ENCODE measurements around the gene SDCBP2.

Gene SDCBP2

DNA sequence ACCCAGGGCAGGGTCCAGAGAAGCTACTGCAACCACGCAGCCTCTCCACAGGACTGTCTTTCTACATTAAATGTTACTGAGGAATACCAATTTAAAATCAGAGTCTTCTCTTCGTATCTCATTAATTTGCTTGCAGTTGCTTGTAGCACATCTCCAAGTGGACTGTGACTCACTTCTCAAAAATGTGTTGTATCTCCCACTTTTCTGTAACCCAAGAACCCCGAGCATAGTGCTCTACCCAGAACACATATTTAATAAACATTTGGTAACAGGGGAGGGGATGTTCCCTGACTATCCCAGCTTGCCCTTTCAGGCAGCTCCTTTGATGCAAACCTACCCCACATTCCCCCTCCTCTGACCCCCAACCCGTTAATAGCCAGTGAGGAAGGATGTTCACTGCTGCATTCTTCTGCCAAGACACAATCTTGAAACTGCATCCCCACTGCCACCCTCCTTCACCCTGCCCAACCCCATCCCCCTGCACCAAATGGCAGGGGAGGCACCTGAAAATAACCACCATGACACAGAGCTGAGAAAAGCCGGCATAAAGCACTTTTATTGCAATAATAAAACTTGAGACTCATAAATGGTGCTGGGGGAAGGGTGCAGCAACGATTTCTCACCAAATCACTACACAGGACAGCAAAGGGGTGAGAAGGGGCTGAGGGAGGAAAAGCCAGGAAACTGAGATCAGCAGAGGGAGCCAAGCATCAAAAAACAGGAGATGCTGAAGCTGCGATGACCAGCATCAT is 39.7 kb upstream of the SDCBP2 start:
- TF ChIP-seq FOXP2 (optimal IDR thresholded peaks at IDR 0.05; ENCODE audit: borderline replicate concordance, extremely low read depth, extremely low read length, insufficient read depth), result no peak
- TF ChIP-seq SIN3A (IDR thresholded peaks at IDR 0.05; ENCODE audit: borderline replicate concordance, insufficient read depth, low read length), result no peak
- no peak for TF ChIP-seq TAF1 (IDR thresholded peaks at IDR 0.05; ENCODE audit: borderline replicate concordance, insufficient read depth, low read length)
- TF ChIP-seq REST (IDR thresholded peaks at IDR 0.05; ENCODE audit: insufficient read depth in 1 of 2, low read depth in 2 of 2, low read length in 2 of 2), result no peak
- TF ChIP-seq POLR2AphosphoS5 (IDR thresholded peaks at IDR 0.05; ENCODE audit: low read depth, low read length), result no peak

- TF ChIP-seq POLR2AphosphoS5 (IDR thresholded peaks at IDR 0.05; ENCODE audit: low read depth, low read length) (peak; percentile 48; the same call in 1 of the 2 replicates), TAF1 (IDR thresholded peaks at IDR 0.05; ENCODE audit: borderline replicate concordance, insufficient read depth, low read length) (no peak)
Observed at GRCh38 chr20:1367479-1367878, 38.5 kb upstream of the SDCBP2 start.

- no peak for TF ChIP-seq TAF1 (IDR thresholded peaks at IDR 0.05; ENCODE audit: borderline replicate concordance, insufficient read depth, low read length)
- no peak for TF ChIP-seq FOXP2 (optimal IDR thresholded peaks at IDR 0.05; ENCODE audit: borderline replicate concordance, extremely low read depth, extremely low read length, insufficient read depth)
Observed at GRCh38 chr20:1364106-1364505, 35.2 kb upstream of the SDCBP2 start.

DNA sequence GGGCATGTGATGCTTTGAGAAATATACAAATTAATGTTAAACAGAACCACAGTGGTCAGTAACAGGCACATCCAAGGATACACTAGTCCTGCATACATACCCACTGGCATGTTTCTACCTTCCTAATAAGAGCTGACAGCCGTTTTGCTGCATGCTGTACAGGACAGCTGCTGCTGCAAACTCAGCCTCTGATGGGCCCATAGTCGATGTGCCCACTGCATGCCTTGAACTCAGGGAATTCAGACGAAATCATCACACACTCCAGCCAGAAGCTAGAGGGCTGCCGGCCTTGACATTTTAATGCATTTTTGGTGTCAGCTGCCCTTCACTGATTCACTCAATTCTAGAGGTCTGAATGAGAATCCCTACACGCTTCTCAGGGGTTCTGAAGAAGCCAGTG is 34.6 kb upstream of the SDCBP2 start:
- no peak for TF ChIP-seq POLR2AphosphoS5 (IDR thresholded peaks at IDR 0.05; ENCODE audit: low read depth, low read length)
- no peak for TF ChIP-seq REST (IDR thresholded peaks at IDR 0.05; ENCODE audit: insufficient read depth in 1 of 2, low read depth in 2 of 2, low read length in 2 of 2)
- no peak for TF ChIP-seq SIN3A (IDR thresholded peaks at IDR 0.05; ENCODE audit: borderline replicate concordance, insufficient read depth, low read length)
- TF ChIP-seq TAF1 (IDR thresholded peaks at IDR 0.05; ENCODE audit: borderline replicate concordance, insufficient read depth, low read length), result no peak
- TF ChIP-seq FOXP2 (optimal IDR thresholded peaks at IDR 0.05; ENCODE audit: borderline replicate concordance, extremely low read depth, extremely low read length, insufficient read depth), result no peak

DNA sequence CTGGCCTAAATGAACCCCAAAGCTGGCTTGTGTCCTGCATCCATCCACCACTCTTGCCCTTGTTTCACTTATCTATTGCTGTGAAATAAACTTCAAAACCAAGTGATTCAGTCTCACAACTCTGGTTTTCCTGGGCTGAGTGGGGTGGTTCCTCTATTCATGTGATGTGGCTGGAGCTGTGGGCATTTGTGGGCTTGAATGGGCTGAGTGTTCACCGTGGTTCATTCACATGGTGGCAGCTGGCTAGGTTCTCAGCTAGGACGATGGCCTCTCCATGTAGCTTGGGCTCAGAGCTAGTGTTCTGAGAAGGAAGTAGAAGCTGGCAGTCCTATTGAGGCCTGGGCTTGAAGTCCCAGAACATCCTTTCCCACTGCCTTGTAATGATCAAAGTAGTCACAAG is 33.5 kb upstream of the SDCBP2 start:
- TF ChIP-seq POLR2AphosphoS5 (IDR thresholded peaks at IDR 0.05; ENCODE audit: low read depth, low read length), result no peak
- TF ChIP-seq TAF1 (IDR thresholded peaks at IDR 0.05; ENCODE audit: borderline replicate concordance, insufficient read depth, low read length), result no peak
- no peak for TF ChIP-seq FOXP2 (optimal IDR thresholded peaks at IDR 0.05; ENCODE audit: borderline replicate concordance, extremely low read depth, extremely low read length, insufficient read depth)
- no peak for TF ChIP-seq REST (IDR thresholded peaks at IDR 0.05; ENCODE audit: insufficient read depth in 1 of 2, low read depth in 2 of 2, low read length in 2 of 2)
- TF ChIP-seq SIN3A (IDR thresholded peaks at IDR 0.05; ENCODE audit: borderline replicate concordance, insufficient read depth, low read length), result no peak

DNA sequence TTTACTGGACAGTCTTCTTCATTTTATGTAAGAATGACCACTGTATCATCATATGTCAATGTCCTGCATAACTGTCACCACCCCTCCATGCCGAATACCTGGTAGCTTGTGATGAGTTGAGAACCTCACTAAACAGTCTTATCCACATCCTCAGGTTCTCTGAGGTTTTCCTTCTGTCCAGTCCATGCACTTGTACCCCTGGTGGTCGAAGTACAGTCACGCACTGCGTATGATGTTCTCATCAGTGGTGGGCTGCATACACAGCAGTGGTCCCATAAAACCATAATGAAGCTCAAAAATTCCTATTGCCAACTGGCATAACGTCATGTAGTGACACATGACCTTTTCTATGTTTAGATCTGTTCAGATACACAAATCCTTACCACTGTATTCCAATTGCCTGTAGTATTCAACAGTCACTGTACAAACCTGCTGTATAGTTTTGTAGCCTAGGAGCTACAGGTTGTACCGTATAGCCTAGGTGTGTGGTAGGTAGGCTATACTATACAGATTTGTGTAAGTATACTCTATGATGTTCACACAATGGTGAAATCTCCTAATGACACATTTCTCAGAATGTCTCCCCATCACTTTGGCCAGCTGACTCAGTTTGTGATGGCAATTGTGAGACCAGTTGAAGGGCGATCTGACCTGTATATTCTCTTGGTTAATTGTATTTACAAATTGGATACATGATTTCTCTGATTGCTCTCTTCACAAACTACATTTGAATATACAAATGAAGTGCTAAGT is 31.3 kb upstream of the SDCBP2 start:
- TF ChIP-seq TAF1 (IDR thresholded peaks at IDR 0.05; ENCODE audit: borderline replicate concordance, insufficient read depth, low read length) (no peak), SIN3A (IDR thresholded peaks at IDR 0.05; ENCODE audit: borderline replicate concordance, insufficient read depth, low read length) (no peak), POLR2AphosphoS5 (IDR thresholded peaks at IDR 0.05; ENCODE audit: low read depth, low read length) (no peak), REST (IDR thresholded peaks at IDR 0.05; ENCODE audit: insufficient read depth in 1 of 2, low read depth in 2 of 2, low read length in 2 of 2) (no peak), FOXP2 (optimal IDR thresholded peaks at IDR 0.05; ENCODE audit: borderline replicate concordance, extremely low read depth, extremely low read length, insufficient read depth) (no peak)
